Measurements from ENCODE around the gene C10orf90.

Gene C10orf90

GRCh38 chr10:126499744-126500143, 170.7 kb downstream of the C10orf90 start:
- DNase-seq: no peak

- DNase-seq: no peak
Observed at GRCh38 chr10:126497672-126498071, 172.8 kb downstream of the C10orf90 start.

GRCh38 chr10:126496771-126497545, 173.5 kb downstream of the C10orf90 start:
- no peak for DNase-seq

GRCh38 chr10:126491476-126491875, 179.0 kb downstream of the C10orf90 start:
- no peak for DNase-seq

- no peak for DNase-seq
Observed at GRCh38 chr10:126481181-126481580, 189.3 kb downstream of the C10orf90 start.

- DNase-seq: no peak
Observed at GRCh38 chr10:126480648-126481047, 189.8 kb downstream of the C10orf90 start.

- no peak for DNase-seq
Observed at GRCh38 chr10:126479280-126479895, 191.1 kb downstream of the C10orf90 start.

GRCh38 chr10:126478546-126478945, 191.9 kb downstream of the C10orf90 start:
- DNase-seq: no peak

- no peak for DNase-seq
Observed at GRCh38 chr10:126476246-126476645, 194.2 kb downstream of the C10orf90 start.

GRCh38 chr10:126475074-126475691, 195.3 kb downstream of the C10orf90 start:
- DNase-seq: no peak

- DNase-seq: no peak
Observed at GRCh38 chr10:126474031-126474430, 196.5 kb downstream of the C10orf90 start.

- DNase-seq: no peak
Observed at GRCh38 chr10:126470991-126471390, 199.5 kb downstream of the C10orf90 start.

- no peak for DNase-seq
Observed at GRCh38 chr10:126469692-126470091, 200.8 kb downstream of the C10orf90 start.

GRCh38 chr10:126468876-126469643, 201.4 kb downstream of the C10orf90 start:
- no peak for DNase-seq

GRCh38 chr10:126468467-126468866, 202.0 kb downstream of the C10orf90 start:
- DNase-seq: no peak

- no peak for DNase-seq
Observed at GRCh38 chr10:126465771-126466170, 204.7 kb downstream of the C10orf90 start.

- DNase-seq: no peak
Observed at GRCh38 chr10:126463286-126463685, 207.2 kb downstream of the C10orf90 start.

GRCh38 chr10:126461289-126461940, 209.1 kb downstream of the C10orf90 start:
- DNase-seq: no peak

- no peak for DNase-seq
Observed at GRCh38 chr10:126459878-126460481, 210.5 kb downstream of the C10orf90 start.

- no peak for DNase-seq
Observed at GRCh38 chr10:126459032-126459831, 211.3 kb downstream of the C10orf90 start.

GRCh38 chr10:126458466-126458865, 212.0 kb downstream of the C10orf90 start:
- no peak for DNase-seq

Measured in stimulated activated CD4-positive, alpha-beta T cell treated with anti-CD3 and anti-CD28 coated beads, Interleukin-2, amount 100 ng/mL, for 48 hours (primary cell).